Endothelial cell of umbilical vein (primary cell): ENCODE measurements around the gene SCYGR1. TPM values are rescaled to one million over a fixed set of nuclear protein-coding genes. Genes with fewer than 3 reads are reported as not detected.

Experiments
- BruUV-seq: library from RNA; stranded (reverse); fragments of 400-500 nt; replicated peaks from 2 replicates; lab custom pipeline; 2021; lab: Mats Ljungman, UMichigan
- CTCF ChIA-PET: fragments of 300-600, 350-600 bp; sonication (Branson Sonifier 250); formaldehyde crosslinking; loops from one replicate; lab custom pipeline; 2021; ENCODE audit warnings: antibody characterized with exemption, inconsistent platforms; lab: Charles Lee
- POLR2A ChIA-PET: fragments of 300-600, 350-600 bp; sonication (Branson Sonifier 250); formaldehyde crosslinking; loops from one replicate; lab custom pipeline; 2021; ENCODE audit warnings: antibody characterized with exemption, inconsistent platforms; lab: Charles Lee
- DNase-seq: peaks from one replicate; pipeline ENCODE4 v3.0.0-alpha.2; 2011; ENCODE audit warnings: low read depth, low spot score
- FAIRE-seq: peaks from 2 replicates; lab custom pipeline; 2011; peaks lifted over from hg19 to GRCh38; lab: Jason Lieb, UNC
- H2AFZ ChIP-seq: 2 replicates; pipeline ENCODE4 v1.6.0; 2012; ENCODE audit warnings: low read depth, low read length, control low read depth, inconsistent platforms
- H3K27ac ChIP-seq: 2 replicates; pipeline ENCODE4 v1.5.1; 2011; ENCODE audit warnings: low read depth, mild to moderate bottlenecking, control low read depth, low read length, moderate library complexity; ENCODE audit not compliant: insufficient read depth
- H3K27me3 ChIP-seq, 2 experiments: 2 replicates each; pipeline versions ENCODE4 v1.6.0 to v1.6.1; 2011; ENCODE audit warnings: low read length in 2 of 2, mixed read lengths in 1 of 2; ENCODE audit not compliant: control insufficient read depth in 2 of 2, insufficient read depth in 2 of 2
- H3K36me3 ChIP-seq, 2 experiments: 2 replicates in 1 of 2; 3 replicates in 1 of 2; pipeline ENCODE4 v1.5.1; 2011; ENCODE audit warnings: low read length in 2 of 2, mild to moderate bottlenecking in 1 of 2, moderate library complexity in 1 of 2; ENCODE audit not compliant: control insufficient read depth in 2 of 2, insufficient read depth in 2 of 2; ENCODE audit errors: extremely low read depth in 1 of 2
- H3K4me1 ChIP-seq: 3 replicates; pipeline ENCODE4 v1.5.1; 2011; ENCODE audit warnings: mild to moderate bottlenecking, low read length; ENCODE audit not compliant: control insufficient read depth, insufficient read depth; ENCODE audit errors: extremely low read depth
- H3K4me2 ChIP-seq: 2 replicates; pipeline ENCODE4 v1.6.1; 2011; ENCODE audit warnings: low read length, control low read depth, mixed read lengths; ENCODE audit not compliant: insufficient read depth
- H3K4me3 ChIP-seq, 3 experiments: fragments of 200-600 bp in 1 of 3; sonication (generic), shearing (Covaris generic) in 1 of 3; replicated peaks in 1 of 3; 2 replicates each; pipeline ENCODE4 v1.5.1; 2011 to 2016; ENCODE audit warnings: control low read depth in 3 of 3, low read length in 3 of 3, mild to moderate bottlenecking in 2 of 3, inconsistent platforms in 1 of 3, low read depth in 1 of 3, moderate library complexity in 1 of 3; ENCODE audit not compliant: insufficient read depth in 1 of 3
- H3K79me2 ChIP-seq: 2 replicates; pipeline ENCODE4 v1.6.0; 2012; ENCODE audit warnings: low read length, inconsistent platforms; ENCODE audit not compliant: control insufficient read depth, insufficient read depth
- H3K9ac ChIP-seq: replicated peaks from 2 replicates; pipeline ENCODE3; 2011; ENCODE audit warnings: low read length, control low read depth; ENCODE audit not compliant: insufficient read depth; ENCODE audit errors: extremely low read depth
- H3K9me1 ChIP-seq: replicated peaks from 3 replicates; pipeline ENCODE4 v1.6.0; 2011; ENCODE audit warnings: mild to moderate bottlenecking, low read length; ENCODE audit not compliant: control insufficient read depth, insufficient read depth; ENCODE audit errors: extremely low read depth
- H3K9me3 ChIP-seq: replicated peaks from 2 replicates; pipeline ENCODE4 v1.5.1; 2012; ENCODE audit warnings: low read length, inconsistent platforms; ENCODE audit not compliant: control insufficient read depth, insufficient read depth
- H4K20me1 ChIP-seq: replicated peaks from 2 replicates; pipeline ENCODE3; 2011; ENCODE audit warnings: mild to moderate bottlenecking, low read length; ENCODE audit not compliant: control insufficient read depth, insufficient read depth; ENCODE audit errors: extremely low read depth
- CTCF ChIP-seq, 2 donors: IDR thresholded peaks; 1 replicate in 1 of 2; 2 replicates in 1 of 2; pipeline ENCODE4 v1.5.1; 2011; ENCODE audit warnings: low read length in 2 of 2, mild to moderate bottlenecking in 2 of 2, moderate library complexity in 2 of 2, control low read depth in 1 of 2, inconsistent platforms in 1 of 2, low read depth in 1 of 2; ENCODE audit not compliant: insufficient read depth in 1 of 2; ENCODE audit errors: extremely low read depth in 1 of 2
- EZH2 ChIP-seq: IDR thresholded peaks from 2 replicates; pipeline ENCODE4 v1.6.1; 2012; ENCODE audit warnings: borderline replicate concordance, low read depth, mild to moderate bottlenecking, moderate library complexity, low read length, inconsistent platforms; ENCODE audit not compliant: severe bottlenecking
- FOS ChIP-seq: IDR thresholded peaks from 2 replicates; pipeline ENCODE4 v1.6.1; 2011; ENCODE audit warnings: mild to moderate bottlenecking, low read length, moderate library complexity, borderline replicate concordance; ENCODE audit not compliant: insufficient read depth
- JUN ChIP-seq: IDR thresholded peaks from 2 replicates; pipeline ENCODE4 v1.6.1; 2011; ENCODE audit warnings: borderline replicate concordance, low read depth; ENCODE audit not compliant: insufficient read length, insufficient read depth
- MAX ChIP-seq: IDR thresholded peaks from 2 replicates; pipeline ENCODE4 v1.6.1; 2011; ENCODE audit not compliant: insufficient read depth, insufficient read length
- POLR2A ChIP-seq: IDR thresholded peaks from 2 replicates; pipeline ENCODE4 v1.6.1; 2012; ENCODE audit warnings: low read depth, mild to moderate bottlenecking, control low read depth, low read length
- POLR2AphosphoS5 ChIP-seq: IDR thresholded peaks from 2 replicates; pipeline ENCODE4 v1.6.1; 2012; ENCODE audit warnings: low read depth, mild to moderate bottlenecking, control low read depth, low read length, moderate library complexity; ENCODE audit not compliant: insufficient read depth
- dilution Hi-C: fragments of 300-500 bp; cut with MboI; formaldehyde crosslinking; loops from one replicate; pipeline ENCODE4 v1.15.0; 2019; ENCODE audit warnings: low sequenced_read_pairs; ENCODE audit not compliant: extremely low pct_ligation_motif_present
- intact Hi-C: fragments of 100-400 bp; cut with micrococcal nuclease; formaldehyde crosslinking; loops from one replicate; pipeline ENCODE4 v1.10.0; 2022
- polyA plus RNA-seq, 4 experiments: library from polyadenylated mRNA; depleted of rRNA in 3 of 4; stranded (reverse) in 3 of 4; unstranded in 1 of 4; fragments of >200 nt; gene quantifications; 2 replicates each; pipeline versions ENCODE4 v1.2.1 to v1.2.3, GENCODE V29; 2011 to 2012; ENCODE audit warnings: missing spikeins in 1 of 4
- total RNA-seq: library from RNA; stranded (reverse); gene quantifications from 2 replicates; pipeline ENCODE4 v1.2.3, GENCODE V29; 2021

Gene SCYGR1
- total and polyA plus RNA-seq, 2 donors (not counting 3 experiments of a cell fraction or from before 2014, with no cell fraction given), result not detected

- Histone ChIP-seq H3K9me3 (no peaks in the 10 kb centered on the region), H4K20me1 (no peaks in the 10 kb centered on the region), H3K4me2 (no peak overlapping the region), H3K9me1 (no peaks in the 10 kb centered on the region), H3K4me3 (no peak overlapping the region), H3K79me2 (no peaks in the 10 kb centered on the region), H2AFZ (no peak overlapping the region), H3K9ac (no peak overlapping the region), H3K4me1 (no peaks in the 10 kb centered on the region), H3K27ac (no peak overlapping the region), H3K27me3 (no peaks in the 10 kb centered on the region), H3K36me3 (no peaks in the 10 kb centered on the region)
- BruUV-seq, result no TSS peak
- DNase-seq (no peak), FAIRE-seq (no peak)
- TF ChIP-seq CTCF (IDR thresholded peaks at IDR 0.05; ENCODE audit: extremely low read depth in 1 of 2, insufficient read depth in 1 of 2, low read depth in 1 of 2, low read length in 2 of 2), result no peak
- no peak for TF ChIP-seq JUN
- TF ChIP-seq FOS, result no peak
- TF ChIP-seq EZH2, result no peak
- no peak for TF ChIP-seq POLR2AphosphoS5
- no peak for TF ChIP-seq POLR2A
- intact Hi-C loops (no loop called here), dilution Hi-C loops (no loop called here)
- CTCF ChIA-PET, result interaction anchor here (1.4 to 1.8 kb wide), 2 partner anchors 25 to 380 kb away, joined by 3 to 5 read pairs; no protein-coding TSS in a partner anchor
- POLR2A ChIA-PET, result no interaction called here
These were observed 1.1 kb downstream of the SCYGR1 start for GRCh38 chr2:227386630-227387029.

GRCh38 chr2:227383686-227384085 is 4.1 kb downstream of the SCYGR1 start:
- no peak for DNase-seq
- intact Hi-C loops (no loop called here), dilution Hi-C loops (no loop called here)
- POLR2A ChIA-PET, result interaction anchor here (0.7 kb wide), 1 partner anchor 54 kb away, joined by 3 read pairs; no protein-coding TSS in a partner anchor
- Histone ChIP-seq H3K4me2 (no peak overlapping the region), H3K9me3 (no peaks in the 10 kb centered on the region), H3K79me2 (no peaks in the 10 kb centered on the region), H4K20me1 (no peaks in the 10 kb centered on the region), H3K4me1 (no peaks in the 10 kb centered on the region), H3K36me3 (no peaks in the 10 kb centered on the region), H3K27ac (no peak overlapping the region), H3K27me3 (no peaks in the 10 kb centered on the region), H3K9ac (no peak overlapping the region), H3K4me3 (no peak overlapping the region), H3K9me1 (no peaks in the 10 kb centered on the region), H2AFZ (no peak overlapping the region)
- CTCF ChIA-PET, result no interaction called here
- no peak for FAIRE-seq
- no TSS peak for BruUV-seq
- TF ChIP-seq CTCF (IDR thresholded peaks at IDR 0.05; ENCODE audit: extremely low read depth in 1 of 2, insufficient read depth in 1 of 2, low read depth in 1 of 2, low read length in 2 of 2) (no peak), FOS (no peak), MAX (no peak)
